ENCODE data around the gene GABBR2. TPM values are rescaled to one million over a fixed set of nuclear protein-coding genes. Genes with fewer than 3 reads are reported as not detected.

GABBR2 gene
- total and polyA plus RNA-seq, 2 of the 8 experiments (the other 6 are each of a cell fraction or from before 2014, with no cell fraction given): 0.50 to 1.2 TPM

DNA sequence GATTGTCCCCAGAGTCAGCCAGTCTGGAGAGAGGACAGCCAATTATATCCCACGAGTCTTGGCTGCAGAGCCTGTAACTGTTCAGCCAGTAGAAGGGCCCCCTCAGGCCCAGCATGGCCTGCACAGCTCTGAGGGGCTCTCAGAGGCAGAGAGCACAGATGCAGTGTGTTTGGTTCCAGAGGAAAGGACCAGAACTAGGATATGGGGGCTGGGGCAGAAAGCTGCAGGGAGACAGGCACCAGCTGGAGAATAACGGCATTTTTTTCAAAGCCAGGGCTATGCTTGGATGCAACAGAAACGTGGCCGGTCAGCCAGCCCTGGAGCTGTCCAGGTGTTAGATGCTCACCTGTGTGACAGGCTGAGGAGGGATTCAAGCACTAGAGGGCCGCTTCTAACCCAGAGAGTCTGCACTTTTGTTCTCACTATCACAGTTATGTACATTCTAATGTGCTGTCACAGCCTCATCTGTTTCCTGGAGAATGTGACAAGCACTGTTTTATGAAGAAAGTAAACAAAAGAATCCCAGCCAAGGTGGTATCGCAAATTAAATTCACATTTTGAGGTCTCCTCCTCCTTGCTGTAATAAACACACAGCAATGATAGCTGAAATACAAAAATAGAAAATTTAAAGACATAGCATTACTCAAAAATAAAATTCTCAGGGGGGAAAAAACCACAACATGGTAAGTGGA, 96.5 kb downstream of the GABBR2 start (continued):
- no peak for TF ChIP-seq FOSL1 (IDR thresholded peaks at IDR 0.05; ENCODE audit: insufficient read depth, low read depth, low read length)
- TF ChIP-seq CHD2 (IDR thresholded peaks at IDR 0.05; ENCODE audit: low read length): no peak
- no peak for TF ChIP-seq CHD1 (IDR thresholded peaks at IDR 0.05; ENCODE audit: low read depth, low read length)

Data from H1 (cell line).